ENCODE results near the gene APOL3. TPM values are rescaled to one million over a fixed set of nuclear protein-coding genes. Genes with fewer than 3 reads are reported as not detected.

APOL3 gene
- total and polyA plus RNA-seq, 2 of the 13 experiments (the other 11 are each of a cell fraction or from before 2014, with no cell fraction given) = 3.8 to 5.4 TPM

GRCh38 chr22:36182857-36183256 is 22.3 kb upstream of the APOL3 start:
- Histone ChIP-seq H3K79me2 (ENCODE audit: insufficient read depth, low read length) (no peaks in the 10 kb centered on the region), H3K4me1 (ENCODE audit: insufficient read depth, low read length) (no peaks in the 10 kb centered on the region), H3K27me3 (ENCODE audit: control insufficient read depth in 1 of 2, insufficient read depth in 2 of 2, low read length in 2 of 2) (peaks cover 3 to 21% of the 10 kb centered on the region in 2 experiments; a peak in 4 of 5 replicates), H3K27ac (ENCODE audit: extremely low read length, insufficient read depth, low read length) (no peak overlapping the region), H4K20me1 (ENCODE audit: insufficient read depth, low read length) (no peaks in the 10 kb centered on the region), H3K4me2 (ENCODE audit: low read depth, low read length) (no peak overlapping the region), H3K36me3 (replicated peaks in 1 of 2; ENCODE audit: control insufficient read depth in 1 of 2, insufficient read depth in 2 of 2, low read length in 2 of 2) (no peaks in the 10 kb centered on the region), H3K4me3 (replicated peaks in 1 of 3; ENCODE audit: insufficient read depth in 1 of 3, low read depth in 2 of 3, low read length in 3 of 3) (no peak overlapping the region), H2AFZ (ENCODE audit: low read length) (no peak overlapping the region), H3K9me3 (ENCODE audit: low read length) (no peaks in the 10 kb centered on the region), H3K9ac (ENCODE audit: insufficient read depth, low read depth, low read length) (no peak overlapping the region)
- 53% methylated on average over 2 of the region's 6 CpGs for WGBS (ENCODE audit: low lambda C conversion rate)
- ChIA-PET POLR2A (no interaction called here), CTCF (ENCODE audit: low intra/inter-chr PET ratio, low total read pairs) (no interaction called here)
- DNase-seq (ENCODE audit: low spot score) = no peak
- FAIRE-seq = no peak
- no TSS peak for BruUV-seq (replicated peaks)
- no peak for TF ChIP-seq DR1 (CRISPR knock-in tag; IDR thresholded peaks at IDR 0.05)
- no peak for TF ChIP-seq TFAP4 (IDR thresholded peaks at IDR 0.05; ENCODE audit: borderline replicate concordance, low read depth)
- no peak for TF ChIP-seq SNRNP70 (IDR thresholded peaks at IDR 0.05; ENCODE audit: low read depth, low read length)
- no peak for TF ChIP-seq SRSF1 (optimal IDR thresholded peaks at IDR 0.05; ENCODE audit: low read depth, low read length)
- no peak for TF ChIP-seq ATF4 (CRISPR knock-in tag; IDR thresholded peaks at IDR 0.05)
- TF ChIP-seq KAT8 (CRISPR knock-in tag; IDR thresholded peaks at IDR 0.05) = no peak
- no peak for TF ChIP-seq ZNF710 (CRISPR knock-in tag; IDR thresholded peaks at IDR 0.05; ENCODE audit: borderline replicate concordance)
- TF ChIP-seq CEBPG (CRISPR knock-in tag; IDR thresholded peaks at IDR 0.05) = no peak
- TF ChIP-seq ZNF225 (CRISPR knock-in tag; IDR thresholded peaks at IDR 0.05) = no peak
- in situ Hi-C loops (cut with HindIII; ENCODE audit: extremely low pct_ligation_motif_present, low pct_unique_long_range_greater_than_20kb) (loop anchor here (5.0 kb wide), 1 partner anchor 41 kb away; no protein-coding TSS in a partner anchor), intact Hi-C loops (cut with micrococcal nuclease; ENCODE audit: unreplicated experiment) (no loop called here)
- no peak for ATAC-seq

Data from HepG2 (cell line).